NCI-H2081 treated with DMSO at 0.1 percent for 48 hours (cell line): ENCODE data around the gene MTMR8.

Experiments used
- DNase-seq: peaks from one replicate; lab custom pipeline; 2025; lab: John Stamatoyannopoulos, UW

The MTMR8 gene

GRCh38 chrX:64306712-64307111, 88.5 kb downstream of the MTMR8 start:
- no peak for DNase-seq

- no peak for DNase-seq
Measured at GRCh38 chrX:64291123-64291522, 104.1 kb downstream of the MTMR8 start.

DNA sequence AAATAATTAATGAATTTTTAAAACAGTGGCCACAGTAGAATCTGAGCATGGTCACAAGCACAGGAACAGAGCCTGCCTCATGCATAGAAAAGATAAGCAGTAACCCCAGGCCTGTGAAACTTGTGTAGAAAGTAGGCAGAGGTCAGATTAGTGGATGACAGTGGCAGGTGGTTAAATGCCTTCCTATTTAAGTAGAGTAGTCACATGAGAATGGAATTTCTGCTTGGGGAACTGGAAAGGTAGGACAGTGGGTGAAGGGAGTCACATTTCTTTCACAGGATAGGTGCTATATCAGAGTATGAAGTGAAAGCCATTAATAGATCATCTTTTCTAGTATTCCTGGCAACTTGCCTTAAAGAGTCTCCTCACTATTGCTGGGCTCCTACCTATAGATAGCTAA, 130.0 kb downstream of the MTMR8 start:
- DNase-seq = no peak

GRCh38 chrX:64230123-64230970, 164.9 kb downstream of the MTMR8 start, which contains the start of gene ASB12:
Gene ASB12, minus strand, starts transcription at chrX:64230607. Its CDS starts 4,957 bp downstream, at chrX:64225650.
- DNase-seq = no peak

DNA sequence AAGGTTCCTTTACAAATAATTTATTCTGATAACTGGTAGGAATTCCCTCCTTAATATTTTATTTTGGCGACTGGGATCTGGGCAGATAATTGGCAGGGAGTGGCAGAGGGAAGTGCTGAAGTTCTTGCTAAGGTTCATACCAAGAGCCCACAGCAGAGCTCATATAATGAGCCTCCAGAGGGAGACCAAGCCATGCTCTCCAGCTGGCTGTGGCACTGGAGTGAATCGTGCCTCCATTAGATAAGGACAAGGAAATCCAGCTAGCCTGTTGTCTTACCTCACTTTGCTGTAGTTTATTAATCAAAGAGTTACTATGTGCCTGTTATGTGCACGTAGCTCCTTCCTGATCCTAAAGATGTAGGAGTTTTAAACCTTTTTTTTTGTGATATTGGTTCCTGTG, 166.1 kb downstream of the MTMR8 start:
- no peak for DNase-seq
